IPS-20b (cell line): ENCODE data around the gene BNC2.
"Not testable (repeated sequence)": the region's sequence is repeated elsewhere in the genome, so short reads cannot be mapped to it uniquely, and the experiment has no call there.

Source experiments
- H3K27ac ChIP-seq: one replicate; pipeline ENCODE4 v1.5.1; 2013; ENCODE audit warnings: low read length
- H3K27me3 ChIP-seq: 2 replicates; pipeline ENCODE4 v1.6.1; 2013; ENCODE audit warnings: mild to moderate bottlenecking, low read length, inconsistent platforms; ENCODE audit not compliant: insufficient read depth
- H3K36me3 ChIP-seq: 2 replicates; pipeline ENCODE4 v1.6.1; 2013; ENCODE audit warnings: low read depth, mild to moderate bottlenecking, inconsistent platforms, low read length, moderate library complexity; ENCODE audit not compliant: insufficient read depth
- H3K4me1 ChIP-seq: 2 replicates; pipeline ENCODE4 v1.6.1; 2013; ENCODE audit warnings: mild to moderate bottlenecking, control low read depth, inconsistent platforms, low read length, moderate library complexity; ENCODE audit not compliant: insufficient read depth
- H3K4me3 ChIP-seq: 2 replicates; pipeline ENCODE4 v1.5.1; 2013; ENCODE audit warnings: mild to moderate bottlenecking, low read length, inconsistent platforms
- H3K9ac ChIP-seq: 2 replicates; pipeline ENCODE4 v1.6.1; 2013; ENCODE audit warnings: low read depth, mild to moderate bottlenecking, inconsistent platforms, low read length, moderate library complexity
- H3K9me3 ChIP-seq: 2 replicates; pipeline ENCODE4 v1.6.1; 2013; ENCODE audit warnings: mild to moderate bottlenecking, low read depth, low read length, inconsistent platforms; ENCODE audit not compliant: insufficient read depth

Gene BNC2

GRCh38 chr9:16884952-16885513 lies 14.6 kb upstream of the BNC2 start:
- Histone ChIP-seq H3K9ac (no peak overlapping the region), H3K27ac (no peak overlapping the region), H3K9me3 (peaks cover 4% of the 10 kb centered on the region; the same call in 1 of the 2 replicates), H3K36me3 (no peaks in the 10 kb centered on the region), H3K27me3 (no peaks in the 10 kb centered on the region), H3K4me3 (no peak overlapping the region), H3K4me1 (no peaks in the 10 kb centered on the region)

DNA sequence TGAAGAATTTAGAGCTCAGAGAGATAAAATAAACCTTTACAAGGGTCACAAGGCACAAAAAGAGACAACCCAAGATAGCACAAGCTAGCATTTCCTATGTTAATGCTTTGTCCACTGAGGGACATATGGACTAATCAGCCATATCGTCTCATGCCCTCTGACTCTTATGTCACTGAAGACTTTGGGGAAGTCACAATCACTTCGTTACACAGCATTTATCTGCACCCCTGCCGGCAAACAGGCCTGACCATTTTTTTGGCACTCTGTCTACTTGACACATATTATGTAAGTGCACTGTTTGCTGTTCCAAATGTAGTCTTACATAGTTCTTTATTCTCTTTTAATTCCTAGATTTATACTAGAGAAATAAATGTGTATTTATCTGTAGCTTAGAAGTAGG lies 13.9 kb upstream of the BNC2 start:
- H3K9ac ChIP-seq, result no peak overlapping the region
- H3K36me3 ChIP-seq, result no peaks in the 10 kb centered on the region
- H3K4me3 ChIP-seq, result no peak overlapping the region
- H3K4me1 ChIP-seq, result no peaks in the 10 kb centered on the region
- no peak overlapping the region for H3K27ac ChIP-seq
- H3K27me3 ChIP-seq, result no peaks in the 10 kb centered on the region
- H3K9me3 ChIP-seq, result peaks cover 4% of the 10 kb centered on the region; the same call in 1 of the 2 replicates

GRCh38 chr9:16883586-16883985 lies 13.1 kb upstream of the BNC2 start:
- Histone ChIP-seq H3K4me1 (no peaks in the 10 kb centered on the region), H3K27ac (no peak overlapping the region), H3K36me3 (no peaks in the 10 kb centered on the region), H3K9ac (no peak overlapping the region), H3K4me3 (no peak overlapping the region), H3K27me3 (no peaks in the 10 kb centered on the region), H3K9me3 (peaks cover 4% of the 10 kb centered on the region; the same call in 1 of the 2 replicates)

DNA sequence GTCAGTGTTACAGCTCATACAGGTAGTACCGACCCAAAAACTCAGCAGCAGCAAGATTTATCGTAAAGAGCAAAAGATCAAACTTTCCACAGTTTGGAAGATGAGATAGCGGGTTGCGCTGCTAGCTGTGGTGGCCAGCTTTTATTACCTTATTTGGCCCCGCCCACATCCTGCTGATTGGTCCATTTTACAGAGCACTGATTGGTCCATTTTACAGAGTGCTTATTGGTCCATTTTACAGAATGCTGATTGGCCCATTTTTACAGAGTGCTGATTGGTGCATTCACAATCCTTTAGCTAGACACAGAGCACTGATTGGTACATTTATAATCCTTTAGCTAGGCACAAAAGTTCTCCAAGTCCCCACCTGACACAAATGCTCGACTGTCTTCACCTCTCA lies 12.0 kb upstream of the BNC2 start:
- H3K9me3 ChIP-seq, H3K9ac ChIP-seq, H3K4me3 ChIP-seq, H3K36me3 ChIP-seq, H3K27ac ChIP-seq, H3K27me3 ChIP-seq, H3K4me1 ChIP-seq: not testable (repeated sequence)

DNA sequence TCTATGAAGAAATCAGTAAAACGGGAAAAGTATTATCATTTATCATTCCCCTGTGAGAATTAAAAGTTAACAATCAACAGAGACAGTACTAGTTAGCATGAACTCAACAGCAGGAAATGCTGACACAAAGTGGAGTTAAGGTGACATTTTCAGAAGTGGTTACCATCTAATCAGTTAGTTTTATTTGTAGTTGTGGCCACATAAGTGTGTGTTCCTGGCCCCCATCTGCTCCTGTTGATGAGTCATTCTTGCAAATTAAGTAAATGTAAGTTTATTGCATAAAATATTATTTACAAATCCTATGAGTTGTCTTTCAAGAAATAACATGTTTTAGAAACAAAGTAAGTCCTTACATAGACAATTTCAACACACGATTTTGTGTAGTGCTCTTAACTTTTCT lies 8.9 kb upstream of the BNC2 start:
- Histone ChIP-seq H3K36me3 (no peaks in the 10 kb centered on the region), H3K27me3 (no peaks in the 10 kb centered on the region), H3K9me3 (peaks cover 4% of the 10 kb centered on the region; the same call in 1 of the 2 replicates), H3K27ac (no peak overlapping the region), H3K9ac (no peak overlapping the region), H3K4me1 (no peaks in the 10 kb centered on the region), H3K4me3 (no peak overlapping the region)

- H3K27ac ChIP-seq, result no peak overlapping the region
- H3K9me3 ChIP-seq, result no peaks in the 10 kb centered on the region
- H3K4me1 ChIP-seq, result peaks cover 7% of the 10 kb centered on the region; the same call in 1 of the 2 replicates
- H3K27me3 ChIP-seq, result no peaks in the 10 kb centered on the region
- H3K4me3 ChIP-seq, result no peak overlapping the region
- H3K36me3 ChIP-seq, result no peaks in the 10 kb centered on the region
- no peak overlapping the region for H3K9ac ChIP-seq
Measured at GRCh38 chr9:16877256-16877655, 6.8 kb upstream of the BNC2 start.

GRCh38 chr9:16873126-16873802 lies 2.8 kb upstream of the BNC2 start:
- Histone ChIP-seq H3K27me3 (peaks cover 16% of the 10 kb centered on the region), H3K4me3 (no peak overlapping the region), H3K4me1 (peaks cover 15% of the 10 kb centered on the region)

DNA sequence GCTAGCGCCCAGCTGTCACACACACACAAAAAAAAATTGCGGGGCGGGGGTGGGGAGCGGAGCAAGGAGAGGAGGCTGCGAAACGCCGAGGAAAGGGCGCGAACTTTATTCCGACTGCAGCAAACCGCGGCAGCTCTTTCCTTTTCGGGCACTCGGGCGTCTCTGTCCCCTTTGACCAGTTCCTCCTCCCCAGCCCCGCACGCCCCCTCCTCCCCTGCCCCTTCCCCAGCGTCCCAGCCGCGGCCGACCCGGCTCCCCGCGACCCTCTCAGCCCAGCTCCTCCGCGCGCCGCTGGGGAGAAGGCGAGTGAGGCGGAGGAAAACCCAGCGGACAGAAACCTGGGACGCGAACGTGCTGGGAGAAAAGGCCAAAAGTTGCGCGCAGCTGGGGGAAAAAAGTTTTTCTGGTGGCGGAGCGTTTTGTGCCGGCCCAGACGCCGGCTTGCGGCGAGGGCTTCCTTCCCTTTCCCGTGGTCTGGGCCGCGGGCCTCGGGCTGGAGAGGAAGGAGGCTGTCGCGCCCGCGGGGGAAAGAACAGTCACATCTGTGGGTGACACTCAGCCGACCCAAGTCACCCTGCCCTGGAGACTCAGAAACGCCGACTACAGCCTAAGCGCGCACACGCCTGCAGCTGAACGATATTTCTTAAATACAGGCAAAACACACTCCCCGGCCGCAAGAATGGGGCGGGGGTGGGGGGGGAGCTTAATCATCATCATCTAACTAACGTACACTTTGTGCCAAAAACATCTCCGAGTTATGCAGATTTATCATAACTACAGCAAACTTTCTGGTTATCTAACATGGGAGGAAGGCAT lies 1.1 kb upstream of the BNC2 start:
- H3K36me3 ChIP-seq, result no peaks in the 10 kb centered on the region
- H3K9ac ChIP-seq, result peak overlapping the region; percentile 68; the same call in 1 of the 2 replicates
- peak overlapping the region; percentile 79 for H3K27ac ChIP-seq
- H3K9me3 ChIP-seq, result no peaks in the 10 kb centered on the region
- peaks cover 22% of the 10 kb centered on the region for H3K27me3 ChIP-seq
- H3K4me1 ChIP-seq, result peaks cover 25% of the 10 kb centered on the region
- H3K4me3 ChIP-seq, result peak overlapping the region; percentile 75

More at GRCh38 chr9:16873126-16873802, 2.8 kb upstream of the BNC2 start:
- no peaks in the 10 kb centered on the region for H3K9me3 ChIP-seq
- H3K9ac ChIP-seq, result no peak overlapping the region
- H3K36me3 ChIP-seq, result no peaks in the 10 kb centered on the region
- H3K27ac ChIP-seq, result no peak overlapping the region

DNA sequence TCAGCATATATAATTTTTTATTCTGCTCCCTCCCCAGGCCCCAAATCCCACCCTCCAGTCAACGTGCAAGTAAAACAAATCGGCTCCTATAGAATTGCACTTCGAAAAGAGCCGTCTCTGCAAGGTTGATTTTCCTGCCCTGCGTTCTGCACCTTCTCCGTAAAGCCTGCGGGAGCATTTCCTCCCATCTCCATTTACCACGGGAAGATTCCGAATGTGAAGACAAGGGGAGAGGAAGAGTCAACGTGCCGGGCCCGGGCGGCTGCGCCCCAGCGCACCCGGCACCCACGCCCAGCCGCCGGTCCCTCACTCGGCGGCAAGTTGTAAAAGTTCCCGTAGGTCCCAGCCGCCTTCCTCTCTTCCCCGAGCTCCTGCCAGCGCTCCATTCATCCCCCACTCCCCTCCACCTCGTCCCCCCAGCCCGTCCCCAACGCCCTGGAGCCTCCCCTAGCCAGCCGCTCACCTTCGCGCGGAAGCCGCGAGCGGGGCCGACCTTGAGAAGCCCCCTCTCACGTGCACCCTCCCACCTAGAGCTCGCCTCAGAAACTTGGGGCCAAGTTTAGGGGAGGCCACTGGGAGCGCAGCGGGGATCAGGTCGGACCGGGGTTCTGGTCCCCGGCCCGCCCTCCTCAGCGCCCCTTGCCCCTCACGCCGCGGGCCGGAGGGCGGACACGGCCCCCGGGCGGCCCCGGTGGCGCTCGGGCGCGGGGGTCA lies 431 bp downstream of the BNC2 start:
- Histone ChIP-seq H3K9me3 (no peaks in the 10 kb centered on the region), H3K27me3 (peaks cover 22% of the 10 kb centered on the region), H3K9ac (peak overlapping the region; percentile 68), H3K36me3 (no peaks in the 10 kb centered on the region), H3K4me1 (peaks cover 32% of the 10 kb centered on the region), H3K27ac (peak overlapping the region; percentile 10), H3K4me3 (peak overlapping the region; percentile 75)

DNA sequence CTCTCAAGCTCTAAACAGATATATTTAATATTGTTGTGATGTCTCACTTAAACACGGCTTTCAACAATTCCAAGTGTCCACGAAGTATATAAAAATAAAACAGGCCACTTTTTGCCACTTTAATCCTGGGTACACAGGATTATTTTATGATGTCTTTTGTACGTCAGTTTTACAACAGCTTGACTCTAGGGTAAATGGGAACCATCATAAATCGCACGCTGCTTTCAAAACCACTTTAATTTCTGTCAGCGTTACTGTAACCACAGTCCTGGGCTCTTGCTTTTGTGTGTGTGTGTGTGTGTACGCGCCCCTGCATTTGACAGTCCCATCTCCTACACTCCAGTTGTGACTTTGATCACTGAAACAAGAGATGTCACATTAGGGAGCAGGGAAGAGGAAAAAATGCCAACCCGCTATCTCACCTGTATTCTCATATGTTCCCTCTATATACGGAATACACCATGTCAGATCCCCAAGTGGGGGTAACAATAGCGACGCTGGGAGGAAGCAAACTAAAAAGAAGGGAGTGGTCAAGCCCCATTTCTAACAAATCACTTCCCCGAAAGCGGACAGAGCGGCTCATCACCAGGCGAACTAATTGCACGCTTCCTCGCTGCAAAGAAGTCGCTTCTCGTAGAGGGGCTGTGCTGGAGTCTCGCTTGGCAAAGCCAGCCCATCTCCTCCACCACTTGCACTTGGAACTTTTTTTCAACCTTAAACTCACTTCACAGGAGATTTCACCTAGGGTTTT lies 1.2 kb downstream of the BNC2 start:
- Histone ChIP-seq H3K27me3 (peaks cover 22% of the 10 kb centered on the region), H3K4me3 (peak overlapping the region; percentile 75), H3K9me3 (no peaks in the 10 kb centered on the region), H3K9ac (peak overlapping the region; percentile 68), H3K36me3 (no peaks in the 10 kb centered on the region), H3K27ac (peak overlapping the region; percentile 10), H3K4me1 (peaks cover 39% of the 10 kb centered on the region)

- H3K9me3 ChIP-seq, result no peaks in the 10 kb centered on the region
- no peak overlapping the region for H3K27ac ChIP-seq
- peaks cover 22% of the 10 kb centered on the region for H3K27me3 ChIP-seq
- H3K4me1 ChIP-seq, result peaks cover 40% of the 10 kb centered on the region
- H3K36me3 ChIP-seq, result no peaks in the 10 kb centered on the region
- H3K4me3 ChIP-seq, result peak overlapping the region; percentile 75
- H3K9ac ChIP-seq, result no peak overlapping the region; the same call in 1 of the 2 replicates
Measured at GRCh38 chr9:16868701-16869100, 1.8 kb downstream of the BNC2 start.
